Measurements from ENCODE around the gene TEX2. TPM values are rescaled to one million over a fixed set of nuclear protein-coding genes. Genes with fewer than 3 reads are reported as not detected.
A peak's percentile ranks its signal among the peaks of the same experiment; 100 is the strongest.
"Not testable (repeated sequence)": the region's sequence is repeated elsewhere in the genome, so short reads cannot be mapped to it uniquely, and the experiment has no call there.

Gene TEX2
- polyA plus RNA-seq, 3 donors, result 6.5 to 8.7 (median 7.8) TPM

DNA sequence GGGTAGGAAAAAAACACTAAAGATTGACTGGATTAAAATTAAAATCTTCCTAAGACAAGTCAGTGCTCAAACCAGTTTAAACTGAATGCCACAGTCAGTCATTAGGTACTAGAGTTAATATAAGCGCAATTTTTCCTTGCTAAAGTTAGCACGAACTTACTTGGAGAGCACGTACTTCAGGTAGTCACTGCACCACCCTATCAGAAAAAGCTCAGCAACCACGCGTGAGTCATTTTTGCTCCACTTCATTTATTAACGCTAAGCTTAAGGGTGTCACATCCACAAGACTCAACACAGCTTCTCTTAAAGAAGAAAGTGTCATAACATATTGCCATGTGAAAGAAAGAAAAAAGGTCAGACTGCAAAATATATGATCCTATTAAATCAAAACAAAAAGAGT, 53.1 kb downstream of the TEX2 start:
- Histone ChIP-seq H3K79me2 (ENCODE audit: insufficient read depth, low read length) (peaks cover 100% of the 10 kb centered on the region), H3K27ac (ENCODE audit: low read depth in 1 of 2, low read length in 2 of 2) (no peak overlapping the region), H3K36me3 (replicated peaks in 1 of 2; ENCODE audit: control insufficient read depth in 1 of 2, insufficient read depth in 2 of 2, low read length in 2 of 2) (peaks cover 19 to 36% of the 10 kb centered on the region in 2 donors), H3K9me3 (replicated peaks in 1 of 2; ENCODE audit: control insufficient read depth in 1 of 2, insufficient read depth in 1 of 2, low read length in 2 of 2) (no peaks in the 10 kb centered on the region), H3K27me3 (ENCODE audit: control insufficient read depth in 2 of 2, insufficient read depth in 2 of 2, low read length in 2 of 2) (no peaks in the 10 kb centered on the region), H4K20me1 (ENCODE audit: insufficient read depth, low read length) (no peaks in the 10 kb centered on the region), H3K9ac (ENCODE audit: insufficient read depth, low read length, poor library complexity, severe bottlenecking) (no peak overlapping the region), H3K4me2 (replicated peaks; ENCODE audit: extremely low read depth, low read length, poor library complexity, severe bottlenecking) (no peak overlapping the region), H3K4me1 (ENCODE audit: control insufficient read depth in 1 of 2, insufficient read depth in 2 of 2, low read length in 2 of 2) (no peaks in the 10 kb centered on the region), H3K4me3 (replicated peaks in 1 of 3; ENCODE audit: low read depth in 2 of 3, low read length in 3 of 3) (no peak overlapping the region), H2AFZ (ENCODE audit: insufficient read depth, low read depth, low read length, poor library complexity, severe bottlenecking) (no peak overlapping the region)
- peaks cover 31 to 52% of the 10 kb centered on the region in 2 donors for H3K36me3 Mint-ChIP-seq
- TF ChIP-seq, protein P1, sequence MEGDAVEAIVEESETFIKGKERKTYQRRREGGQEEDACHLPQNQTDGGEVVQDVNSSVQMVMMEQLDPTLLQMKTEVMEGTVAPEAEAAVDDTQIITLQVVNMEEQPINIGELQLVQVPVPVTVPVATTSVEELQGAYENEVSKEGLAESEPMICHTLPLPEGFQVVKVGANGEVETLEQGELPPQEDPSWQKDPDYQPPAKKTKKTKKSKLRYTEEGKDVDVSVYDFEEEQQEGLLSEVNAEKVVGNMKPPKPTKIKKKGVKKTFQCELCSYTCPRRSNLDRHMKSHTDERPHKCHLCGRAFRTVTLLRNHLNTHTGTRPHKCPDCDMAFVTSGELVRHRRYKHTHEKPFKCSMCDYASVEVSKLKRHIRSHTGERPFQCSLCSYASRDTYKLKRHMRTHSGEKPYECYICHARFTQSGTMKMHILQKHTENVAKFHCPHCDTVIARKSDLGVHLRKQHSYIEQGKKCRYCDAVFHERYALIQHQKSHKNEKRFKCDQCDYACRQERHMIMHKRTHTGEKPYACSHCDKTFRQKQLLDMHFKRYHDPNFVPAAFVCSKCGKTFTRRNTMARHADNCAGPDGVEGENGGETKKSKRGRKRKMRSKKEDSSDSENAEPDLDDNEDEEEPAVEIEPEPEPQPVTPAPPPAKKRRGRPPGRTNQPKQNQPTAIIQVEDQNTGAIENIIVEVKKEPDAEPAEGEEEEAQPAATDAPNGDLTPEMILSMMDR (IDR thresholded peaks at IDR 0.05), result no peak
- intact Hi-C loops (cut with micrococcal nuclease), result no loop called here
- H3K27ac Mint-ChIP-seq, result no peak overlapping the region
- no peak for DNase-seq
- H3K4me3 Mint-ChIP-seq, result no peak overlapping the region
- H3K27me3 Mint-ChIP-seq (ENCODE audit: low read depth in 3 of 3), result no peaks in the 10 kb centered on the region
- H3K9me3 Mint-ChIP-seq, result no peaks in the 10 kb centered on the region
- WGBS (ENCODE audit: insufficient coverage), result no CpG with 5 or more reads among the region's 6 CpGs
- peaks cover 4% of the 10 kb centered on the region for H3K4me1 Mint-ChIP-seq

DNA sequence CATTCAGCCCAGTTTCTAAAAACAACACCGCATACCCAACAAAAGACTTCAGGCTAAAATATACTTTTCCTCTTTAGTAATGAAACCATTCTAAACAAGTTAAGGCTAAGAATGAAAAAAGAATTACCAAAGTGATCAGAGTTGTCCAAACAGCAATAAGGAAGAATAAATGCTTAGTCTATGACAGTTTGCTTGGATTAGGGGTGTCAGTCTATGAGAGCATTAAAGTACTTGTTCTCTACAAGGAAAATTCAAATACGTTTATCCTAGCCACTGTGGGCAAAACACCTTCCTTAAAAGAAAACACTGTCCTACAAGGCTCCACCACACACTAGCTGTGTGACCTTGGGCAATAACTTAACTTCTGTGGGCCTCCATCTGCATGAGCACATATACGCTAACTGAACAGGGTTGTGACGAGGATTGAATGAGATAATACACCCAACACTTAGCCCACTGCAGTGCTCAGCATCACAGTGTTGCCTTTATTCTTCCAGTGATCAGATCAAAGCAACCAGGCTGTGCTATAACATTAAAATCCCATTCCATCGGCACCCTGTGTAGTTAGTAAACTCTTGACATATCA, 53.6 kb downstream of the TEX2 start:
- no peaks in the 10 kb centered on the region for H3K27me3 Mint-ChIP-seq (ENCODE audit: low read depth in 3 of 3)
- H3K4me1 ChIP-seq (ENCODE audit: control insufficient read depth in 1 of 2, insufficient read depth in 2 of 2, low read length in 2 of 2), result no peaks in the 10 kb centered on the region
- no peaks in the 10 kb centered on the region for H3K9me3 Mint-ChIP-seq
- H3K4me1 Mint-ChIP-seq, result peaks cover 3% of the 10 kb centered on the region
- TF ChIP-seq, protein P1 (IDR thresholded peaks at IDR 0.05), result no peak
- 100% methylated on average over 1 of the region's 5 CpGs for WGBS (ENCODE audit: insufficient coverage)
- intact Hi-C loops (cut with micrococcal nuclease), result no loop called here
- no peak for DNase-seq
- H3K27ac ChIP-seq (ENCODE audit: low read depth in 1 of 2, low read length in 2 of 2), result no peak overlapping the region
- H2AFZ ChIP-seq (ENCODE audit: insufficient read depth, low read depth, low read length, poor library complexity, severe bottlenecking), result no peak overlapping the region
- H3K36me3 Mint-ChIP-seq, result peaks cover 31 to 56% of the 10 kb centered on the region in 2 donors
- no peak overlapping the region for H3K4me3 ChIP-seq (replicated peaks in 1 of 3; ENCODE audit: low read depth in 2 of 3, low read length in 3 of 3)
- peak overlapping the region in 2 of 7 donors; percentile 16 to 48 for H3K27ac Mint-ChIP-seq
- no peak overlapping the region for H3K9ac ChIP-seq (ENCODE audit: insufficient read depth, low read length, poor library complexity, severe bottlenecking)
- no peaks in the 10 kb centered on the region for H3K9me3 ChIP-seq (replicated peaks in 1 of 2; ENCODE audit: control insufficient read depth in 1 of 2, insufficient read depth in 1 of 2, low read length in 2 of 2)
- no peak overlapping the region for H3K4me3 Mint-ChIP-seq
- H3K79me2 ChIP-seq (ENCODE audit: insufficient read depth, low read length), result peaks cover 100% of the 10 kb centered on the region
- no peaks in the 10 kb centered on the region for H3K27me3 ChIP-seq (ENCODE audit: control insufficient read depth in 2 of 2, insufficient read depth in 2 of 2, low read length in 2 of 2)
- peaks cover 19 to 36% of the 10 kb centered on the region in 2 donors for H3K36me3 ChIP-seq (replicated peaks in 1 of 2; ENCODE audit: control insufficient read depth in 1 of 2, insufficient read depth in 2 of 2, low read length in 2 of 2)
- H4K20me1 ChIP-seq (ENCODE audit: insufficient read depth, low read length), result no peaks in the 10 kb centered on the region
- H3K4me2 ChIP-seq (replicated peaks; ENCODE audit: extremely low read depth, low read length, poor library complexity, severe bottlenecking), result no peak overlapping the region

DNA sequence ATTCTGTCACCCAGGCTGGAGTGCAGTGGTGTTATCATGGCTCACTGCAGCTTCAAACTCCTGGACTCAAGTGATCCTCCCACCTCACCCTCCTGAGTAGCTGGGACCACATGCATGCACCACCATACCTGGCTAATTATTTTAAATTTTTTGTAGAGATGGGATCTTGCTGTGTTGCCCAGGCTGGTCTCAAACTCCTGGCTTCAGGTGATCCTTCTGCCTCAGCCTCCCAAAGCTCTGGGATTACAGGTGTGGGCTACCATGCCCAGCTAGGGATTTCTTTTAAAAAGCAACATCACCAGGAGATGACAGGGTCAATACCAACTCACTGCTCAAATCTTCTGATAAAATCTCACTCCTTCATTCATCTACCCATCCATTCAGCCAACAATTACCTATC, 54.4 kb downstream of the TEX2 start:
- Histone ChIP-seq H3K79me2 (ENCODE audit: insufficient read depth, low read length) (peaks cover 100% of the 10 kb centered on the region), H3K36me3 (replicated peaks in 1 of 2; ENCODE audit: control insufficient read depth in 1 of 2, insufficient read depth in 2 of 2, low read length in 2 of 2) (peaks cover 15 to 29% of the 10 kb centered on the region in 2 donors)
- H3K4me1 ChIP-seq (ENCODE audit: control insufficient read depth in 1 of 2, insufficient read depth in 2 of 2, low read length in 2 of 2); H3K27ac ChIP-seq (ENCODE audit: low read depth in 1 of 2, low read length in 2 of 2); H3K27me3 ChIP-seq (ENCODE audit: control insufficient read depth in 2 of 2, insufficient read depth in 2 of 2, low read length in 2 of 2); intact Hi-C loops (cut with micrococcal nuclease); H3K9me3 ChIP-seq (replicated peaks in 1 of 2; ENCODE audit: control insufficient read depth in 1 of 2, insufficient read depth in 1 of 2, low read length in 2 of 2); H3K4me3 ChIP-seq (replicated peaks in 1 of 3; ENCODE audit: low read depth in 2 of 3, low read length in 3 of 3); H3K27me3 Mint-ChIP-seq (ENCODE audit: low read depth in 3 of 3); H3K4me2 ChIP-seq (replicated peaks; ENCODE audit: extremely low read depth, low read length, poor library complexity, severe bottlenecking); H3K9ac ChIP-seq (ENCODE audit: insufficient read depth, low read length, poor library complexity, severe bottlenecking); H3K4me1 Mint-ChIP-seq; DNase-seq; H3K9me3 Mint-ChIP-seq; H3K4me3 Mint-ChIP-seq; H2AFZ ChIP-seq (ENCODE audit: insufficient read depth, low read depth, low read length, poor library complexity, severe bottlenecking); H4K20me1 ChIP-seq (ENCODE audit: insufficient read depth, low read length): not testable (repeated sequence)
- Mint-ChIP-seq H3K27ac (peak overlapping the region in 2 of 7 donors; percentile 3 to 69), H3K36me3 (peaks cover 26 to 51% of the 10 kb centered on the region in 2 donors)

All from CD14-positive monocyte (primary cell).